ENCODE results near the gene KRT82. TPM values are rescaled to one million over a fixed set of nuclear protein-coding genes. Genes with fewer than 3 reads are reported as not detected.

KRT82 gene
- total and polyA plus RNA-seq, 4 donors, result not detected

- TF ChIP-seq EGR1 (IDR thresholded peaks at IDR 0.05; ENCODE audit: low read depth in 2 of 2), result no peak
- no peak for TF ChIP-seq ZBTB33 (IDR thresholded peaks at IDR 0.05)
- no peak for TF ChIP-seq NR2F2 (IDR thresholded peaks at IDR 0.05)
- no peak for TF ChIP-seq ATF3 (IDR thresholded peaks at IDR 0.05)
Measured at GRCh38 chr12:52344111-52344510, 62.0 kb downstream of the KRT82 start (continued).

Other genes with a start within 250 kb of the KRT82 start
- gene KRT80, start 214.3 kb downstream of the KRT82 start, total RNA-seq, result under 1 TPM; 0.05 to 0.08 TPM
- under 1 TPM; 0.04 to 0.12 TPM for gene KRT80, start 214.3 kb downstream of the KRT82 start, polyA plus RNA-seq
- gene KRT7, start 173.1 kb downstream of the KRT82 start, total RNA-seq, result 1 to 10 TPM in 1 of 2 donors, under 1 TPM in 1; 0.37 to 8.0 TPM
- 1 to 10 TPM; 6.0 to 9.9 TPM for gene KRT7, start 173.1 kb downstream of the KRT82 start, polyA plus RNA-seq
- gene KRT86, start 131.7 kb downstream of the KRT82 start, total RNA-seq, result under 1 TPM in 1 of 2 donors, not detected in 1; 0.08 TPM
- not detected for gene KRT86, start 131.7 kb downstream of the KRT82 start, polyA plus RNA-seq
- gene KRT81, start 114.8 kb downstream of the KRT82 start, total RNA-seq, result not detected
- not detected for gene KRT81, start 114.8 kb downstream of the KRT82 start, polyA plus RNA-seq
- not detected for gene KRT83, start 84.9 kb downstream of the KRT82 start, total RNA-seq
- not detected for gene KRT83, start 84.9 kb downstream of the KRT82 start, polyA plus RNA-seq
- gene KRT85, start 38.9 kb downstream of the KRT82 start, total RNA-seq, result not detected
- gene KRT85, start 38.9 kb downstream of the KRT82 start, polyA plus RNA-seq, result not detected
- gene KRT84, start 20.7 kb downstream of the KRT82 start, total RNA-seq, result not detected
- not detected for gene KRT84, start 20.7 kb downstream of the KRT82 start, polyA plus RNA-seq
- not detected for gene KRT75, start 28.0 kb upstream of the KRT82 start, total RNA-seq
- not detected for gene KRT75, start 28.0 kb upstream of the KRT82 start, polyA plus RNA-seq
- gene KRT6B, start 45.8 kb upstream of the KRT82 start, total RNA-seq, result under 1 TPM in 1 of 2 donors, not detected in 1; 0.23 TPM
- not detected for gene KRT6B, start 45.8 kb upstream of the KRT82 start, polyA plus RNA-seq
- under 1 TPM in 1 of 2 donors, not detected in 1; 0.61 TPM for gene KRT6C, start 67.5 kb upstream of the KRT82 start, total RNA-seq
- gene KRT6C, start 67.5 kb upstream of the KRT82 start, polyA plus RNA-seq, result not detected
- gene KRT6A, start 86.9 kb upstream of the KRT82 start, total RNA-seq, result under 1 TPM in 1 of 2 donors, not detected in 1; 0.05 TPM
- gene KRT6A, start 86.9 kb upstream of the KRT82 start, polyA plus RNA-seq, result under 1 TPM in 1 of 2 donors, not detected in 1; 0.02 TPM
- gene KRT5, start 114.1 kb upstream of the KRT82 start, total RNA-seq, result not detected
- under 1 TPM in 1 of 2 donors, not detected in 1; 0.08 TPM for gene KRT5, start 114.1 kb upstream of the KRT82 start, polyA plus RNA-seq
- not detected for gene KRT71, start 146.8 kb upstream of the KRT82 start, total RNA-seq
- gene KRT71, start 146.8 kb upstream of the KRT82 start, polyA plus RNA-seq, result not detected
- not detected for gene KRT74, start 167.5 kb upstream of the KRT82 start, total RNA-seq
- gene KRT74, start 167.5 kb upstream of the KRT82 start, polyA plus RNA-seq, result not detected
- gene KRT72, start 195.1 kb upstream of the KRT82 start, total RNA-seq, result not detected
- not detected for gene KRT72, start 195.1 kb upstream of the KRT82 start, polyA plus RNA-seq
- not detected for gene KRT73, start 212.2 kb upstream of the KRT82 start, total RNA-seq
- not detected for gene KRT73, start 212.2 kb upstream of the KRT82 start, polyA plus RNA-seq
- not detected for gene KRT2, start 245.9 kb upstream of the KRT82 start, total RNA-seq
- gene KRT2, start 245.9 kb upstream of the KRT82 start, polyA plus RNA-seq, result not detected

All from liver (tissue), 5 donors.